ENCODE measurements around the gene WBP11. TPM values are rescaled to one million over a fixed set of nuclear protein-coding genes. Genes with fewer than 3 reads are reported as not detected.
A peak's percentile ranks its signal among the peaks of the same experiment; 100 is the strongest.

The WBP11 gene
- total and polyA plus RNA-seq, 2 of the 13 experiments (the other 11 are each of a cell fraction or from before 2014, with no cell fraction given) = 7.6 to 31.0 TPM

DNA sequence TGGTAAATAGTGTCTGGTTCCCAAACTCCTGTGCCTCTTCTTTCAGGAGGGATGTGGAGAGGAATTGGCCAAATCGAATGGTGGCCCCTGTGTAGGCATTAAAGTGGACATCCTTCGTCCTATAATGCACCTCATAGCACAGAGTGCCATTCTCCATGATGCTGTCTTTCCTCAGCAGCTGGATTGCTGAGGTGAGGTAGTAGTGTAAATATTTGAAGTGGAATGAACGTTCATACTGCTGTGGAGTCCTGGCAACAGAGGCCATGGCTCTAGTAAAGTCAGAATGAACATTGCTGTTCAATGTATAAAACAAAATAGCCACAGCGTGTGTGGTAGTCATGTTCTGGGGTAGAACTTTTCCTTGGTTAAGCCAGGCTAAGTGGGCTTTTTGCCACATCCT is 37.3 kb upstream of the WBP11 start (continued):
- TF ChIP-seq SIX4 (CRISPR knock-in tag; IDR thresholded peaks at IDR 0.05) = 0 out of 2 replicates have a peak, but pooled peaks have one; percentile 12
- TF ChIP-seq ZMAT3 (CRISPR knock-in tag; conservative IDR thresholded peaks at IDR 0.05) = no peak
- TF ChIP-seq, protein P1, sequence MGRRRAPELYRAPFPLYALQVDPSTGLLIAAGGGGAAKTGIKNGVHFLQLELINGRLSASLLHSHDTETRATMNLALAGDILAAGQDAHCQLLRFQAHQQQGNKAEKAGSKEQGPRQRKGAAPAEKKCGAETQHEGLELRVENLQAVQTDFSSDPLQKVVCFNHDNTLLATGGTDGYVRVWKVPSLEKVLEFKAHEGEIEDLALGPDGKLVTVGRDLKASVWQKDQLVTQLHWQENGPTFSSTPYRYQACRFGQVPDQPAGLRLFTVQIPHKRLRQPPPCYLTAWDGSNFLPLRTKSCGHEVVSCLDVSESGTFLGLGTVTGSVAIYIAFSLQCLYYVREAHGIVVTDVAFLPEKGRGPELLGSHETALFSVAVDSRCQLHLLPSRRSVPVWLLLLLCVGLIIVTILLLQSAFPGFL (CRISPR knock-in tag; IDR thresholded peaks at IDR 0.05) = no peak
- TF ChIP-seq THAP11 (CRISPR knock-in tag; IDR thresholded peaks at IDR 0.05) = 0 out of 2 replicates have a peak, but pooled peaks have one; percentile 26
- no peak for TF ChIP-seq ZNF121 (CRISPR knock-in tag; IDR thresholded peaks at IDR 0.05)
- no peak for TF ChIP-seq DNMT3B (CRISPR knock-in tag; conservative IDR thresholded peaks at IDR 0.05)
- peak; percentile 56; the same call in 1 of the 2 replicates for TF ChIP-seq HDAC2 (CRISPR knock-in tag; IDR thresholded peaks at IDR 0.05)

DNA sequence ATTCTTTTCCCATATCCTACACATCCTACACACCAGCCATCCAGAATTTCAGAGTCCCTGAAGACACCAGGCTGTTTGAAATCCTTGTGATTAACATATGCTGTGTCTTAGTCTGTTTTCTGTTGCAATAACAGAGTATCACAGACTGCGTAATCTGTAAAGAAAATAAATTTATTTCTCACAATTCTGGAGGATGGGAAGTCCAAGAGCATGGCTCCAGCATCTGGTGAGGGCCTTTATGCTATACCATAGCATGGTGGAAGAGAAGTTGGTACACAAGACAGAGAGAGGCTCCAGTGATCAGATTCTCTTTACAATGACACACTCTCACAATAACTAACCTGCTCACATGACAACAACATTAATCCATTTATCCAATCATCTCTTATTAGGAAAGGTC is 36.0 kb upstream of the WBP11 start:
- no peak for ATAC-seq
- no peak overlapping the region for H3K27ac ChIP-seq (ENCODE audit: extremely low read length, insufficient read depth, low read length)

More for the DNA sequence above, 36.0 kb upstream of the WBP11 start:
- FAIRE-seq (no peak), DNase-seq (ENCODE audit: low spot score) (no peak)
- no peak overlapping the region for H3K4me3 ChIP-seq (replicated peaks in 1 of 3; ENCODE audit: insufficient read depth in 1 of 3, low read depth in 2 of 3, low read length in 3 of 3)
- intact Hi-C loops (cut with micrococcal nuclease; ENCODE audit: unreplicated experiment) (no loop called here), in situ Hi-C loops (cut with HindIII; ENCODE audit: extremely low pct_ligation_motif_present, low pct_unique_long_range_greater_than_20kb) (no loop called here)
- no peak overlapping the region for H3K9ac ChIP-seq (ENCODE audit: insufficient read depth, low read depth, low read length)
- H3K79me2 ChIP-seq (ENCODE audit: insufficient read depth, low read length) = peaks cover 39% of the 10 kb centered on the region
- peaks cover 2 to 16% of the 10 kb centered on the region in 2 experiments; a peak in 3 of 5 replicates for H3K36me3 ChIP-seq (replicated peaks in 1 of 2; ENCODE audit: control insufficient read depth in 1 of 2, insufficient read depth in 2 of 2, low read length in 2 of 2)
- BruUV-seq (replicated peaks) = no TSS peak
- no peak overlapping the region for H2AFZ ChIP-seq (ENCODE audit: low read length)
- no peaks in the 10 kb centered on the region; a peak in 1 of 5 replicates for H3K27me3 ChIP-seq (ENCODE audit: control insufficient read depth in 1 of 2, insufficient read depth in 2 of 2, low read length in 2 of 2)
- peaks cover 77% of the 10 kb centered on the region for H3K4me1 ChIP-seq (ENCODE audit: insufficient read depth, low read length)
- CTCF ChIA-PET (ENCODE audit: low intra/inter-chr PET ratio, low total read pairs) = no interaction called here
- TF ChIP-seq ZSCAN30 (CRISPR knock-in tag; IDR thresholded peaks at IDR 0.05) = no peak
- peak; percentile 97; the same call in 1 of the 2 replicates for TF ChIP-seq ZNF564 (CRISPR knock-in tag; IDR thresholded peaks at IDR 0.05)
- no peaks in the 10 kb centered on the region for H3K9me3 ChIP-seq (ENCODE audit: low read length)
- H3K4me2 ChIP-seq (ENCODE audit: low read depth, low read length) = no peak overlapping the region
- POLR2A ChIA-PET = interaction anchor here (1.9 to 2.0 kb wide), 2 partner anchors 36 to 68 kb away, joined by 6 to 7 read pairs; partner anchors contain the start of genes C12orf60 and WBP11
- WGBS (ENCODE audit: low lambda C conversion rate) = 93% methylated on average over 1 of the region's 1 CpG
- no peaks in the 10 kb centered on the region for H4K20me1 ChIP-seq (ENCODE audit: insufficient read depth, low read length)
